ENCODE data around the gene OTUB1. TPM values are rescaled to one million over a fixed set of nuclear protein-coding genes. Genes with fewer than 3 reads are reported as not detected.

The OTUB1 gene
- total RNA-seq, 1 experiment from 2014 or later = 98.7 TPM

- Histone ChIP-seq H3K9me3 (no peaks in the 10 kb centered on the region), H3K36me3 (no peaks in the 10 kb centered on the region)
Observed at GRCh38 chr11:64027651-64028397, 41.6 kb downstream of the OTUB1 start.

GRCh38 chr11:64028398-64029115, 42.3 kb downstream of the OTUB1 start:
- Histone ChIP-seq H3K36me3 (no peaks in the 10 kb centered on the region), H3K9me3 (no peaks in the 10 kb centered on the region), H3K4me3 (no peak overlapping the region), H3K27me3 (no peaks in the 10 kb centered on the region)
- DNase-seq = no peak

More at GRCh38 chr11:64027651-64028397, 41.6 kb downstream of the OTUB1 start:
- no peak for DNase-seq
- no peaks in the 10 kb centered on the region for H3K27me3 ChIP-seq
- no peak overlapping the region for H3K4me3 ChIP-seq

- DNase-seq = no peak
- H3K4me3 ChIP-seq = no peak overlapping the region
- no peaks in the 10 kb centered on the region for H3K27me3 ChIP-seq
- no peaks in the 10 kb centered on the region for H3K36me3 ChIP-seq
- H3K9me3 ChIP-seq = no peaks in the 10 kb centered on the region
Observed at GRCh38 chr11:64029773-64030172, 43.5 kb downstream of the OTUB1 start.

GRCh38 chr11:64031001-64031400, 44.8 kb downstream of the OTUB1 start:
- no peak for DNase-seq
- H3K4me3 ChIP-seq = no peak overlapping the region
- peaks cover 4% of the 10 kb centered on the region for H3K27me3 ChIP-seq
- H3K9me3 ChIP-seq = no peaks in the 10 kb centered on the region
- H3K36me3 ChIP-seq = no peaks in the 10 kb centered on the region

GRCh38 chr11:64032050-64032449, 45.8 kb downstream of the OTUB1 start:
- no peaks in the 10 kb centered on the region for H3K36me3 ChIP-seq
- no peak overlapping the region for H3K4me3 ChIP-seq
- DNase-seq = no peak
- peaks cover 4% of the 10 kb centered on the region for H3K27me3 ChIP-seq
- no peaks in the 10 kb centered on the region for H3K9me3 ChIP-seq

GRCh38 chr11:64034411-64034811, 48.2 kb downstream of the OTUB1 start:
- DNase-seq = no peak
- peaks cover 4% of the 10 kb centered on the region for H3K27me3 ChIP-seq
- H3K36me3 ChIP-seq = no peaks in the 10 kb centered on the region
- no peaks in the 10 kb centered on the region for H3K9me3 ChIP-seq
- H3K4me3 ChIP-seq = no peak overlapping the region

GRCh38 chr11:64035081-64035524, 48.9 kb downstream of the OTUB1 start:
- peaks cover 4% of the 10 kb centered on the region for H3K27me3 ChIP-seq
- H3K4me3 ChIP-seq = no peak overlapping the region; the same call in 1 of the 2 replicates
- H3K9me3 ChIP-seq = no peaks in the 10 kb centered on the region
- no peaks in the 10 kb centered on the region for H3K36me3 ChIP-seq
- DNase-seq = no peak

- Histone ChIP-seq H3K9me3 (no peaks in the 10 kb centered on the region), H3K4me3 (peak within 1 kb of the TSS; percentile 38), H3K36me3 (no peaks in the 10 kb centered on the region), H3K27me3 (peaks cover 4% of the 10 kb centered on the region)
- DNase-seq = peak; percentile 19
Observed at GRCh38 chr11:64035576-64035975, 49.3 kb downstream of the OTUB1 start, which contains the start of gene FLRT1. TSS of gene FLRT1 (plus strand) at chr11:64035931. CDS start at chr11:64116268, 80,337 bp downstream.

- peak; percentile 56 for DNase-seq
- H3K36me3 ChIP-seq = no peaks in the 10 kb centered on the region
- H3K27me3 ChIP-seq = peaks cover 4% of the 10 kb centered on the region
- peak overlapping the region; percentile 38 for H3K4me3 ChIP-seq
- H3K9me3 ChIP-seq = no peaks in the 10 kb centered on the region
Observed at GRCh38 chr11:64036087-64037026, 50.1 kb downstream of the OTUB1 start.

GRCh38 chr11:64037027-64037634, 50.9 kb downstream of the OTUB1 start:
- H3K9me3 ChIP-seq = no peaks in the 10 kb centered on the region
- no peaks in the 10 kb centered on the region for H3K36me3 ChIP-seq
- peaks cover 4% of the 10 kb centered on the region for H3K27me3 ChIP-seq
- no peak for DNase-seq
- H3K4me3 ChIP-seq = no peak overlapping the region

GRCh38 chr11:64038500-64038899, 52.3 kb downstream of the OTUB1 start:
- Histone ChIP-seq H3K36me3 (no peaks in the 10 kb centered on the region), H3K9me3 (no peaks in the 10 kb centered on the region)
- DNase-seq = no peak

GRCh38 chr11:64039012-64039665, 52.9 kb downstream of the OTUB1 start:
- DNase-seq = no peak
- no peak overlapping the region for H3K4me3 ChIP-seq
- H3K9me3 ChIP-seq = no peaks in the 10 kb centered on the region

More at GRCh38 chr11:64038500-64038899, 52.3 kb downstream of the OTUB1 start:
- no peak overlapping the region for H3K4me3 ChIP-seq
- peaks cover 4% of the 10 kb centered on the region for H3K27me3 ChIP-seq

GRCh38 chr11:64040684-64041322, 54.6 kb downstream of the OTUB1 start:
- no peak overlapping the region for H3K4me3 ChIP-seq
- no peaks in the 10 kb centered on the region for H3K9me3 ChIP-seq
- no peak for DNase-seq
- H3K36me3 ChIP-seq = no peaks in the 10 kb centered on the region
- H3K27me3 ChIP-seq = no peaks in the 10 kb centered on the region

More at GRCh38 chr11:64039012-64039665, 52.9 kb downstream of the OTUB1 start:
- Histone ChIP-seq H3K27me3 (peaks cover 4% of the 10 kb centered on the region), H3K36me3 (no peaks in the 10 kb centered on the region)

GRCh38 chr11:64041846-64042245, 55.6 kb downstream of the OTUB1 start:
- H3K4me3 ChIP-seq = no peak overlapping the region
- H3K9me3 ChIP-seq = no peaks in the 10 kb centered on the region
- H3K36me3 ChIP-seq = no peaks in the 10 kb centered on the region
- H3K27me3 ChIP-seq = no peaks in the 10 kb centered on the region
- DNase-seq = no peak

- Histone ChIP-seq H3K36me3 (no peaks in the 10 kb centered on the region), H3K4me3 (no peak overlapping the region), H3K9me3 (no peaks in the 10 kb centered on the region), H3K27me3 (no peaks in the 10 kb centered on the region)
- DNase-seq = no peak
Observed at GRCh38 chr11:64042301-64042700, 56.1 kb downstream of the OTUB1 start.

All from MG63 (cell line).